ENCODE data around the gene PEX1. TPM values are rescaled to one million over a fixed set of nuclear protein-coding genes. Genes with fewer than 3 reads are reported as not detected.
A peak's percentile ranks its signal among the peaks of the same experiment; 100 is the strongest.
"Not testable (repeated sequence)": the region's sequence is repeated elsewhere in the genome, so short reads cannot be mapped to it uniquely, and the experiment has no call there.

The PEX1 gene
- total RNA-seq, 2 donors from 2014 or later, result 18.4 to 20.6 TPM

GRCh38 chr7:92478095-92478494 is 50.2 kb downstream of the PEX1 start:
- H3K27ac ChIP-seq, result no peak overlapping the region
- no peak for DNase-seq
- no peak overlapping the region for H3K9ac ChIP-seq (ENCODE audit: low read depth in 2 of 2, low read length in 2 of 2)
- H3K36me3 ChIP-seq, result no peaks in the 10 kb centered on the region
- H3K27me3 ChIP-seq, result no peaks in the 10 kb centered on the region
- no peaks in the 10 kb centered on the region for H3K9me3 ChIP-seq
- TF ChIP-seq, protein P1, sequence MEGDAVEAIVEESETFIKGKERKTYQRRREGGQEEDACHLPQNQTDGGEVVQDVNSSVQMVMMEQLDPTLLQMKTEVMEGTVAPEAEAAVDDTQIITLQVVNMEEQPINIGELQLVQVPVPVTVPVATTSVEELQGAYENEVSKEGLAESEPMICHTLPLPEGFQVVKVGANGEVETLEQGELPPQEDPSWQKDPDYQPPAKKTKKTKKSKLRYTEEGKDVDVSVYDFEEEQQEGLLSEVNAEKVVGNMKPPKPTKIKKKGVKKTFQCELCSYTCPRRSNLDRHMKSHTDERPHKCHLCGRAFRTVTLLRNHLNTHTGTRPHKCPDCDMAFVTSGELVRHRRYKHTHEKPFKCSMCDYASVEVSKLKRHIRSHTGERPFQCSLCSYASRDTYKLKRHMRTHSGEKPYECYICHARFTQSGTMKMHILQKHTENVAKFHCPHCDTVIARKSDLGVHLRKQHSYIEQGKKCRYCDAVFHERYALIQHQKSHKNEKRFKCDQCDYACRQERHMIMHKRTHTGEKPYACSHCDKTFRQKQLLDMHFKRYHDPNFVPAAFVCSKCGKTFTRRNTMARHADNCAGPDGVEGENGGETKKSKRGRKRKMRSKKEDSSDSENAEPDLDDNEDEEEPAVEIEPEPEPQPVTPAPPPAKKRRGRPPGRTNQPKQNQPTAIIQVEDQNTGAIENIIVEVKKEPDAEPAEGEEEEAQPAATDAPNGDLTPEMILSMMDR (IDR thresholded peaks at IDR 0.05), result no peak
- H3K4me3 ChIP-seq, result no peak overlapping the region
- intact Hi-C loops (cut with DNase I), result no loop called here
- H3K4me1 ChIP-seq, result no peaks in the 10 kb centered on the region

- H3K27me3 ChIP-seq; H3K27ac ChIP-seq; H3K9me3 ChIP-seq; intact Hi-C loops (cut with DNase I); H3K4me1 ChIP-seq; H3K36me3 ChIP-seq; H3K4me3 ChIP-seq; H3K9ac ChIP-seq (ENCODE audit: low read depth in 2 of 2, low read length in 2 of 2); DNase-seq: not testable (repeated sequence)
These were observed 50.6 kb downstream of the PEX1 start, which contains the start of gene ERVW-1 for GRCh38 chr7:92477681-92478080. TSS of gene ERVW-1 (minus strand) at chr7:92477946. CDS start at chr7:92470381, 7,565 bp downstream.

DNA sequence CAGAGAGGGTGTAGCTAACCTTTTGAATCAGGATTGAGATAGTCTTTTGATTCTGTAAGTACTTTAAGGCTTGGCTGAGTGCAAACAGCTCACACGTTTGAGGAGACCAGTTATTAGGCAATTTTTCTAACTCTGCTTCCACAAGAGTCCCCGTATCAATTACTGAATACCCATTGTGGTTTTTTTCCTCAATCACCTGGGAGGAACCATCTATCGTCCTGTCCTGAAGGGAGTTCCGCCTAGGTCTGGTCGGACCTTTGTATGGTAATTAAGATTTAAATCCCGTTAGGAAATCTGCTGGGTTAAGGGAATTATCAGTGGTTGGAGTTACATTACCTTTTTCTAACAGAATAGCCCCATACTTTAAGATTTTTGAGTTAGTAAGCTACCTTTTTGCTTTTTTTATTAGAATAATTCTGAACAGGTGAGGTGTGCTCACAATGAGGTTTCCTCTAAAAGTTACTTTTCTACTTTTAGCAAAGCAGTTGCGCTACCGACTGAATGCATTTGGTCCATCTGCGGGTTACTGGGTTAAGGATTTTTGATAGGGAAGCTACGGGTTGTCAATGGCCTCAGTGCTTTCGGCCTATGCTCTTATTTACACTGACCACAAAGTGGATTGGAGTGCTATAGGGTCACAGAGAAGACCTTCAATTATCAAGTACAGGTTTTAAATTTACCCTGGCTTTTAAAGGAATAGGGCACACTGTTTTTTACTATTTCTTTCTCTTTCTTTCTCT is 52.3 kb downstream of the PEX1 start:
- DNase-seq; H3K9me3 ChIP-seq; intact Hi-C loops (cut with DNase I); H3K27me3 ChIP-seq; H3K36me3 ChIP-seq; H3K4me3 ChIP-seq; H3K4me1 ChIP-seq; H3K27ac ChIP-seq; H3K9ac ChIP-seq (ENCODE audit: low read depth in 2 of 2, low read length in 2 of 2): not testable (repeated sequence)

DNA sequence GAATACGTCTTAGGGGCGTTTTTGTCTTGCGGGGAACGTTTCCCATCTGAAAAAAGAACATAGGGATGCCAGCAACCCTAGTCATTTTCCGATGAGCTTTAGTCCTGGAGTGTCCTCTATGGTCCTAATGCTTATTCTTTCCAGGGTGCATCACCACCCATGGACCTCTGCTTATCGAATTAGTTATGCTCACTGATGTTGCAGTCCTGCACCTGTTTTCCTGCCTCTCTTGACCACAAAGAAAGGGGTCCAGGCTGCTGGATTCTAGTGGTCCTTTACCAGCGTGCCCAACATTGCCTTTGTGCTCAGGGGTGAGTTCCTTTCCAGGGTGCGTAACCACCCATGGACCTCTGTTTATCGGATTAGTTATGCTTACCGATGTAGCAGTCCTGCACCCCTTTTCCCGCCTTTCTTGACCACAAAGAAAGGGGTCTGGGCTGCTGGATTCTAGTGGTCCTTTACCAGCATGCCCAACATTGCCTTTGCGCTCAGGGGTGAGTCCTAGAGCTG is 53.0 kb downstream of the PEX1 start:
- H3K9me3 ChIP-seq; H3K9ac ChIP-seq (ENCODE audit: low read depth in 2 of 2, low read length in 2 of 2); H3K36me3 ChIP-seq; H3K27me3 ChIP-seq; H3K4me3 ChIP-seq; H3K4me1 ChIP-seq; DNase-seq; H3K27ac ChIP-seq; intact Hi-C loops (cut with DNase I): not testable (repeated sequence)

GRCh38 chr7:92473989-92474388 is 54.3 kb downstream of the PEX1 start:
- H3K4me3 ChIP-seq; H3K9me3 ChIP-seq; H3K36me3 ChIP-seq; H3K4me1 ChIP-seq; DNase-seq; H3K9ac ChIP-seq (ENCODE audit: low read depth in 2 of 2, low read length in 2 of 2); H3K27me3 ChIP-seq; intact Hi-C loops (cut with DNase I); H3K27ac ChIP-seq: not testable (repeated sequence)

- H3K27me3 ChIP-seq; H3K4me3 ChIP-seq; H3K4me1 ChIP-seq; H3K9me3 ChIP-seq; H3K9ac ChIP-seq (ENCODE audit: low read depth in 2 of 2, low read length in 2 of 2); H3K27ac ChIP-seq; intact Hi-C loops (cut with DNase I); H3K36me3 ChIP-seq; DNase-seq: not testable (repeated sequence)
These were observed 59.7 kb downstream of the PEX1 start for GRCh38 chr7:92468589-92468988.

DNA sequence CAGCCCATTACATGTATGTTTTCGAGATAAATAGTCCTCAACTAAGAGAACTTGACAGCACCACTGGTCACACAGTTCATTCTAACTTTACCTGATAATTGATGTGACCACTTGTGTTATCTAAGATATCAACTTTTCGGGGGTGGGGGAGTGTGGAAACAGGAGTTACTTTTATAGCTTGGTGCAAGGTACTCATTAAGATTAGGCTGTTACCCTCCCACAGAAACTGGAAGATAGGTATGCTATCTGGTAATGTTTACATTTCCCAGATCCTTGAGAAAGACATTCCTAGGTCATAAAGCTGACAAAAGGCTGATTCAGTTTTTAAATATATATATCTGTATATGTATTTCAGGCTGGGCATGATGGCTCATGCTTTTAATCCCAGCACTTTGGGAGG is 61.6 kb downstream of the PEX1 start:
- no peak overlapping the region for H3K9ac ChIP-seq (ENCODE audit: low read depth in 2 of 2, low read length in 2 of 2)
- DNase-seq, result peak; percentile 29
- no peak overlapping the region for H3K4me3 ChIP-seq
- H3K4me1 ChIP-seq, result no peaks in the 10 kb centered on the region
- no peaks in the 10 kb centered on the region for H3K9me3 ChIP-seq
- H3K27ac ChIP-seq, result no peak overlapping the region
- no peaks in the 10 kb centered on the region for H3K36me3 ChIP-seq
- H3K27me3 ChIP-seq, result no peaks in the 10 kb centered on the region
- TF ChIP-seq, protein P1 (IDR thresholded peaks at IDR 0.05), result no peak
- intact Hi-C loops (cut with DNase I), result no loop called here

DNA sequence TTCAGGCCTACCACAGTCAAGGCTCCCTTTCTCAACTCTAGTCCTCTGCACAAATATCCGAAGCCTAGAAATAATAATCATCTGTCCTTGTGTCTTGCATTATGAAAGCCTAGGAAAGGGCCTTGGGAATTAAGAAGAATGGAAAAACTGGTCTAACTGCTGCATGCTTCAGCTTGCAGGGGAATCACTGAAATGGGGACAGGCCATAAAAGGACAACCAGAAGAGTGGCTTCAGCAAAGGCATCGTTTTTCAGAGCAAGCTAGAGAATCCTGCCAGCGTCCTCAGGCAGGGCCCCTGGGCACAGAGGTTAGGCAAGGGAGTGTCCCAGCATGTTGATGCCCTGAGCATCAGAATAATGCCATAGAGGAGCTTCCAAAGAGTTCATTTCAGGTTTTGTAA is 63.8 kb downstream of the PEX1 start:
- no peak overlapping the region for H3K27ac ChIP-seq
- no peaks in the 10 kb centered on the region for H3K9me3 ChIP-seq
- TF ChIP-seq, protein P1 (IDR thresholded peaks at IDR 0.05), result no peak
- H3K4me3 ChIP-seq, result no peak overlapping the region
- no peaks in the 10 kb centered on the region for H3K36me3 ChIP-seq
- H3K4me1 ChIP-seq, result no peaks in the 10 kb centered on the region
- no peak for DNase-seq
- H3K27me3 ChIP-seq, result no peaks in the 10 kb centered on the region
- intact Hi-C loops (cut with DNase I), result no loop called here
- H3K9ac ChIP-seq (ENCODE audit: low read depth in 2 of 2, low read length in 2 of 2), result no peak overlapping the region

Measured in colonic mucosa (tissue), 4 donors.